Esophagus muscularis mucosa (tissue), 4 donors: ENCODE data around the gene WWOX.

Experiments used
- CTCF ChIP-seq, 3 experiments: fragments of 200-600 bp in 2 of 3; fragments of 450-650 bp in 1 of 3; sonication (generic) in 2 of 3; IDR thresholded peaks; one replicate each; pipeline ENCODE4 v1.5.1; 2017 to 2019; ENCODE audit warnings: antibody characterized with exemption in 3 of 3, mild to moderate bottlenecking in 2 of 3, moderate library complexity in 1 of 3
- EP300 ChIP-seq: sonication (generic); formaldehyde crosslinking; IDR thresholded peaks from one replicate; pipeline ENCODE4 v1.6.1; 2017; ENCODE audit warnings: antibody characterized with exemption
- POLR2A ChIP-seq: fragments of 450-650 bp; IDR thresholded peaks from one replicate; pipeline ENCODE4 v1.6.1; 2017; ENCODE audit warnings: antibody characterized with exemption, moderate library complexity, mild to moderate bottlenecking, low read depth
- POLR2AphosphoS5 ChIP-seq, 2 donors: sonication (generic); formaldehyde crosslinking; IDR thresholded peaks; one replicate each; pipeline ENCODE4 v1.6.1; 2017; ENCODE audit warnings: antibody characterized with exemption in 2 of 2

- TF ChIP-seq CTCF (IDR thresholded peaks at IDR 0.05) (no peak), POLR2A (no peak), POLR2AphosphoS5 (IDR thresholded peaks at IDR 0.05) (no peak), EP300 (no peak)
Observed at GRCh38 chr16:78594191-78594590, 494.7 kb downstream of the WWOX start.
